Measurements from ENCODE around the gene ASGR2. TPM values are rescaled to one million over a fixed set of nuclear protein-coding genes. Genes with fewer than 3 reads are reported as not detected.
"Not testable (repeated sequence)": the region's sequence is repeated elsewhere in the genome, so short reads cannot be mapped to it uniquely, and the experiment has no call there.

Gene ASGR2
- total RNA-seq, 1 experiment from 2014 or later, result not detected

DNA sequence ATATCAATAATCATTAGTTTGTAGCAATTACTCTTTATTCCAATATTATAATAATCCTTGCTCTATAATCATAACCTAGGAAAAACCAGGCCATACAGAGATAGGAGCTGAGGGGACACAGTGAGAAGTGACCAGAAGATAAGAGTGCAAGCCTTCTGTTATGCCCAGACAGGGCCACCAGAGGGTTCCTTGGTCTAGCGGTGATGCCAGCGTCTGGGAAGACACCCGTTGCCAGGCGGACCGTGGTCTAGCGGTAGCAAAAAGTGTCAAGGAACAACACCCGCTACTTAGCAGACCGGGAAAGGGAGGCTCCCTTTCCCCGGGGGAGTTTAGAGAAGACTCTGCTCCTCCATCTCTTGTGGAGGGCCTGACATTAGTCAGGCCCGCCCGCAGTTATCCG, 11.8 kb upstream of the ASGR2 start:
- not testable (repeated sequence) for DNase-seq (ENCODE audit: low read depth)

DNA sequence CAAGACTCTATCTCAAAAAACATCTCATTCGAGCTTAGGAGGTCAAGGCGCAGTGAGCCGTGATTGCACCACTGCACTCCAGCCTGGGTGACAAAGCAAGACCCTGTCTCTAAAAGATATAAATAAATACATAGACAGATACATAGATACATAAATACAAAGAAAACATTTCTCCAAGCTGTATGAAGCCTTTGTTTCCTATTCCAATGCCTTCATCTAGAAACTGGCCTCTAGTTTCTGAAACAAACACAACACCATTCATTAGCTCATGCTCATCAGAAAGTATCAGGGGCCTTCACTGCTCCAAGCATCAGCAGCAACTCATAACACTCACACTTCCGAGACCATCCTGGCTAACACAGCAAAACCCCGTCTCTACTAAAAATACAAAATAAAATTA, 10.3 kb upstream of the ASGR2 start:
- DNase-seq (ENCODE audit: low read depth), result no peak

DNA sequence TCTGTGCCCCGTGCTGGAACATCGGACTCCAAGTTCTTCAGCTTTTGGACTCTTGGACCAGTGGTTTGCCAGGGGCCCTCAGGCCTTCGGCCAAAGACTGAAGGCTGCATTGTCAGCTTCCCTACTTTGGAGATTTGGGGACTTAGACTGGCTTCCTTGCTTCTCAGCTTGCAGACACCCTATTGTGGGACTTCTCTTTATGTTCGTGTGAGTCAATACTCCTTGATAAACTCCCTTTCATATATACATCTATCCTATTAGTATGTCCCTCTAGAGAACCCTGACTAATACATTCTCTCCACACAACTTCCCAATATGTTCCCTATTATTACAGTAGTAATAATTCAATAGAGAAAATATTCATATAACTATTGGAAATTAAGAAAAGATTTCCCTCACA, 9.2 kb upstream of the ASGR2 start:
- no peak for DNase-seq (ENCODE audit: low read depth)

DNA sequence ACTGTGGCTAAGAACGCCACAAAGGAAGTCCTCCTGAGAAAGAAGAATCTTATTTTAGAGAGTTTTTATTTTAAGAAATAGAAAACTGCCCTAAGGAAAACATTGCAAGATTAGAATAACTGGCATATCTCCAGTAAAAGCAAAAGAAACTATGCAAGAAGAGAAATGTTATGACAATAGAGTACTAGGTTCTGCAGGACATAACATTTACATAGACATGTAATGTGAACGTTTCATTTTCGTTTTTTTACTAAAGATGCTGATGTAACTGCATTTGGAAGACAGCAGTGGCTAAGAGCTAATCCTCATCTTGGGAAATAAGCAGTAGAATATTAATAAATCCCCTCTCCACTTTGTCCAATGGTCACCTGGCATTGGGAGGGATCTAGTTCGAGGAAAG, 7.8 kb upstream of the ASGR2 start:
- no peak for DNase-seq (ENCODE audit: low read depth)

DNA sequence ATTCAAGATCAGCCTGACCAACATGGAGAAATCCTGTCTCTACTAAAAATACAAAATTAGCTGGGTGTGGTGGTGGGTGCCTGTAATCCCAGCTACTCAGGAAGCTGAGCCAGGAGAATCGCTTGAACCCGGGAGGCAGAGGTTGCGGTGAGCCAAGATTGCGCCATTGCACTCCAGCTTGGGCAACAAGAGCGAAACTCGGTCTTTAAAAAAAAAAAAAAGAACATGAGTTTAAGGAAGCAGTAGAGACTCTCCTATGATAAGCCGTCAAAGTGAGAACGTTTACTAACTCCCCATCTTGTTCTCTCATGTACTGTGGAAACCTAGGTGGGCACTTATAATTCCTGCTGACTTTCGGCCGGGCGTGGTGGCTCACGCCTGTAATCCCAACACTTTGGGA, 6.0 kb upstream of the ASGR2 start:
- not testable (repeated sequence) for DNase-seq (ENCODE audit: low read depth)

DNA sequence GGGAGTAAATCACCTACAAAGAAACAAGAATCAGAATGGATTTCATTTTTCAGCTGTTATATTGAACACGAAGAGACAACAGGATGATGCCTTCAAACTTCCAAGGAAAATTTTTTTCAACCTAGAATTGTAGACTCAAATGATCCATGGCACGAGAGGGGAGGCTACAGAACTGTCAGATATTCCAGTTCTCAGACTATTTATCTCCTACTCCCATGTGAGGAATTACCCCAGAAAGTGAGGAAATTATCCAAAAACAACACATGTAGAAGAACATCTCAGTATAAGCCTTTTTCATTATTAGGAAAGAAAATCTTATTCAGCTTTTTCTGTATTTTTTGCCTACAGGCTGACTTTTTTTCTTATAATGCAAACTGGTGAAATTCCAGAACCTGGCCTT, 5.5 kb upstream of the ASGR2 start:
- no peak for DNase-seq (ENCODE audit: low read depth)

DNA sequence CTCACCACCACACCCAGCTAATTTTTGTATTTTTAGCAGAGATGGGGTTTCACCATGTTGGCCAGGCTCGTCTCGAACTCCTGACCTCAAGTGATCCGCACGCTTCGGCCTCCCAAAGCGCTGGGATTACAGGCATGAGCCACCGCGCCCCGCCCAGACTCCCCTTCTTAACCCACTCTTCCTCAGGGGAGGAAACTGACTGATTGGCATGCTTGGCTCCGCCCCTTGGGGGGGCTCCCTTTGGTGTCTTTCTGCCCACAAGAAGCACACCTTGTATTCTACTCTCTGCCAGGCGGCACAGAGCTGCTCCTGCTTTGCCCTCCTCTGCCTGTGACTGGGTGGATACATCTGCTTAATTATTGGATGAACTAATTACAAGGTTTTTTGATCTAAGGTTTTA, 4.7 kb upstream of the ASGR2 start:
- no peak for DNase-seq (ENCODE audit: low read depth)

DNA sequence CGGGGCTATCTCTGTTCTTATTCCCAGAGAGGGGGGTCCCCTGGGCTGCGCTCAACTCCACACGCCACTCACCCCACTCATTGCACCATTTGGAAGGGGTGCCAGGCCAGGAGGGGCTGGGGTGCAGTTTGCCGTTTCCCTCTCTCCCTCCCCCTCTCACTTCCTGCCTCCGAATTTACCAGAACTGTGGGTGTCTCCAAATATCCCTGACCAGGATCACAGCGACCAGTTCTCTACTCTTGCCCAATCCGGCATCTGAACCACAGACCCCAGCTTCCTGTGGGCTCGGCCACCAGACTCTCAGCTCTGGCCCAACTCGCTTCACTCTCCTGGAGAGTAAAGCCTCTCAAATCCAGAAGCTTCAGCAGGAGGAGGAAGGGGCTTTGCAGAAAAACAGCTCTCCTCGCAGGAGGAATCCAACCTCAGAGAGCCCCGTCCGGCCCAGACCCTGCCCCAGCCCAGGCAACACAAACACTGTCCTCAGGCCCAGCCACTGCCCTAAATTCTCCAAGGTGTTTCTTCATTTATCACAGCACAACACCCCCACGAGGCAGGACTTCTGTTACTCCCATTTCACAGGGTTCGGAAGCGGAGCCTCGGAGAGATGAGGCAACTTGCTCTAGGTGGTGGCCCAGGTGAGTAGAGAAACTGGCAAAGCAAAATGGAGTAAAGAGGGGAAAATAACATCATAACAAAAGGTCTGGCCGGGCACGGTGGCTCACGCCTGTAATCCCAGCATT, 423 bp upstream of the ASGR2 start:
- DNase-seq (ENCODE audit: low read depth), result no peak

DNA sequence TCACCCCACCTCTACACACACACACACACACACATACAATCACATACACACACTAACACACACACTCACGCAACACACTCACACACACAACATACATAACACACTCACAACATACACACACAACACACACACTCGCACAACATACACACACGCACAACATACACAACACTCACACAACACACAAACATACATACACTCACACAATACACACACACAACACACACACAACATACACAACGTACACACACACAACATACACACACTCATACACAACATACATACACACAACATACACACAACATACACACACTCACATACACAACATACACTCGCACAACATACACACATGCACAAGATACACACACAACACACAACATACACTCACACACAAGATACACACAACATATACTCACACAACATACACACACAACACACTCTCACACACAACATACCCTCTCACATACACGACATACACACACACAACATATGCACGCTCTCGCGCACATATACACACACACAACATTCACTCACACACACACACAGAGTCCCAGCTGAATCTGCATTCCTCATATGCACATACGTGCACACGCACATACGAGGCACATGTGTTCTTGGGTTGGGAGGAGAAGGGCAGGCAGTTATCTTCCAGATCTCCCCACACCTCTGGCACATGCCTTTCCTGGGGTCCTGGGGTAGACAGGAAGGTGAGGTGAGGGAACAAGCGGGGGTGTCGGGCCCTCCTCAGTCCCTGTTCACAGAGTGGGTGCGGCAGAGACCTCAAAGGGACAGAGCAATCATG, 1.1 kb downstream of the ASGR2 start:
- DNase-seq (ENCODE audit: low read depth), result no peak

DNA sequence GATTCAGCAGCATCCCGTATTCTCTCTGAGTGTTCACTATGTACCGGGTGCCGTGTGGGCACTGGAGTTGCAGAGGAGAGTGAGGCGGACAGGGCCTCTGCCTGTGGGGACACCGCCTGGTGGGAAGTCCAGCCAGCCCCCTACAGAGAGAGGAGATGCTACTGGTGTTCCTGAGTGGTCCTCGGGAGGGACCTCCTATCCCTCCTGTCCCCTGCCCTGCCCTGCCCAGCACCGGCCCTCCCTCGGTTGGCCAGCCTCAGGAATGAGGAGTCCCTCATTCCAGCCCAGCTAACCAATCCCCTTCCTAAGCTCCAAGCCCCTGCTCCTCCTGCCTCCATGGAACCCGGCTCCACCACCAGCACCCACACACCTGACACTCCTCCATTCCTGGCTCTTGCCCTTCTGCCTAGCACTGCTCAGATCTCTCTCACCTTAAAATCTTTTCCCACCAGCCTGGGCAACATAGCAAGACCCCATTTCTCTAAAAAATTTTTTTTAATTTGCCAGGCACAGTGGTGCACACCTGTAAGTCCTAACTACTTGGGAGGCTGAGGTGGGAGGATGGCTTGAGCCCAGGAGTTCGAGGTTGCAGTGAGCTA, 2.0 kb downstream of the ASGR2 start:
- no peak for DNase-seq (ENCODE audit: low read depth)

DNA sequence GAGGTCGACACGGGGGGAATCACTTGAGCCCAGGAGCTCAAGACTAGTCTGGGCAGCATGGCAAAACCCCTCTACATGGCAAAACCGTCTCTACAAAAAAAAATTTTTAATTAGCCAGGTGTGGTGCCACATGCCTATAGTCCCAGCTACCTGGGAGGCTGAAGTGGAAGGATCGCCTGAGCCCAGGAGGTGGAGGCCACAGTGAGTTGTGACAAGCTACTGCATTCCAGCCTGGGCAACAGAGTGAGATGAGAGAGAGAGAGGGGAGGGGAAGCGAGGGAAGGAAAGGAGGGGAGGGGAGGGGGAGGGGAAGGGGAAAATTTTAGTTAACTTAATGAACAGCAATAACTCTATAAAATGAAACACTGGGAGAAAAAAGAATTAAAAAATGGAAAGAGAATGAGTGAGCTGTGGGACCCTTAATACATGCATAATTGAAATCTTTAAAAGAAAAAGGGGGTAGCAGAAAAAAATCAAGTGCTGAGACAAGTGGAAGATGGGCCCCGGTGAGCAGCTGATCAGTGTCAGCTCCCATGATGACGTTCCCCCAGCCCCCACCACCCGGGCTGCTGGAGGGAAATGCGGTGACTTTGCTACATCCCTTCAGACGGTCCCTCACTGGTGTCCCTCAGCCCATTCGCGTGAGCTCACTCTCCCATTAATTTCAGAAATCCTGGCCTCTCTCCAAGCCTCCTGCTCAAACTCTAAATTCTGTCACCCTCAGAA, 2.7 kb downstream of the ASGR2 start:
- no peak for DNase-seq (ENCODE audit: low read depth)

DNA sequence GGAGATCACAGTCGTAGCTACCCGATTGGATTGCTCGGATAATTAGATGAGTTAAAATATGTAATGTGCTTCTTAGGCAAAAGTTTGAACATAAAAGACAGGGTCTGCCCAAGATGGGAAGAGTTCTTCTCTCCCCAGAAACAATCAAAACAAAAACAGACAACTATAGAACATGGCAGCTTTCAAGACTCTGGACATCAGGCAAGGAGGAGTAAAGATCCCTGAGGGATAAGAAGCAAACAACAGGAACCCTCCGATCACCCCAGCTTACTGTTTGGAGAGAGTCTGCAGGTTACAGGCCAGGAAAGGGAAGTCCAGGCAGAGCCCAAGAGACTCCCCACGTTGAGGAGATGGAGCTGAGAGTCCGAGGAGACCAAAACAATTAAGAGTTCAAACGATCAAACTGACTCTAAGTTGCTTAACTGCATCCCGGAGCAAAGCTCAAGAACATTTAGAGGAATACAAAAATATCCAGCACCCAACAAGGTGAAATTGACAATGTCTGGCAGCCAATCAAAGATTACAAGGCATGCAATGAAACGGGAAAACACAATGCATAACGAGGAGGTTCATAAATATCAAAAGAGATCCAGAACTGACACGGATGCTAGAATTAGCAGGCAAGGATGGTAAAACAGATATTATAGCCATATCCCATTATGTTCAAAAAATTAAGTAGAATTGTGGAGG, 3.9 kb downstream of the ASGR2 start:
- no peak for DNase-seq (ENCODE audit: low read depth)

DNA sequence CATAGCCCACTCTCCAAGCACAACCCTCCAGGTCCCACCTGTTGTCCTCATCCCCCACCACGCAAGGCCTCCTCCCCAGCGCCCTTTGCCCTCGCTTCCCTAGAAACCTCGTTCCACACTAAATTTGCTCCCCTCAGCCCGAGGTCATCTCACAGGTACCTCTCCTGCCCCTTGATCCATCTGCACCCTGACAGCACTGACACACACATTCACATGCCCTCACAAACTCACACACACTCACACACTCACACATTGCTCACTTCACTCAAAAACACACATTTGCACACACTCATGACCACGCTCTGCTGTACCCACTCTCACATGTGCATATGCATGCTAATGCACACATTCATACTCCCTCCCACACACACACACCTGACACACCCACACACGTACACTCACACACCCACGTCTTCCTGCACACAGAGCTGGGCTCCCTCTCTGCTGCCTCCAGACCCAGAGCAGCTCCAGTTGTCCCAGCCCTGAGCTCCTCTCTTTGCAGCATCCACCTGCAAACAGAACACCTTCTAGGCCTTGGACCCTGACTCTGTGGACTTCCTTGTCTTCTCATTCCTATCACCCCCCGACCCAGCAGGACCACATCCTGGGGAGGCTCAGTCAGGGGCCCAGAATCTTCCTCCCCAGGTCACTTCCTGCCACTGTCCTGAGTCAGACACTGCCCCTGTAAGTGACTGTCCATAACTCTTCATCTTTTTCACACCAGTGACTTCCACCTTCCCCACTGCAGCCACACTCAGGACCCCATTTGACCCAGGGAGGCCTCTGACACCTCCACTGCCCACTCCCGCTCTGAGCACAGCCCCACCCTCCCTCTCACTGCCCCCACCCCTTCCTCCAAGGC, 4.9 kb downstream of the ASGR2 start:
- no peak for DNase-seq (ENCODE audit: low read depth)

DNA sequence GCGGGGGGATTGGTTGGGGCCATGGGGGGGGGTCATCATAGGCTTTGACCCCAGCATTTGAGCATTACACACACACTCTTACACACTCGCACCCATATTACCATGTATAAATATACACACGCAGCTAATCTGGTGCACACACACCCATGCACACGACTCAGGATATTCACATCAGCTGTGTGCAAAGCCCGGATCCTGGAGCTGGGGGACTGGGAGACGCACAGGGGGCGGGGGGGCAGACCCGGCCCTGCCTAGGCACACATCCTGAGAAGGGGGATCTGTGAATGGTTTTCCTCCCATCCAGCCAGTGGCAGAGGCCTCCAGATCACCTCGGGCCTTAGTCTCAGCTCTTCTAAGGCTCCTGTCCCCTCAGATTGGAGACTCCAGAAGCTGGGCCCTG, 5.6 kb downstream of the ASGR2 start:
- DNase-seq (ENCODE audit: low read depth), result no peak

DNA sequence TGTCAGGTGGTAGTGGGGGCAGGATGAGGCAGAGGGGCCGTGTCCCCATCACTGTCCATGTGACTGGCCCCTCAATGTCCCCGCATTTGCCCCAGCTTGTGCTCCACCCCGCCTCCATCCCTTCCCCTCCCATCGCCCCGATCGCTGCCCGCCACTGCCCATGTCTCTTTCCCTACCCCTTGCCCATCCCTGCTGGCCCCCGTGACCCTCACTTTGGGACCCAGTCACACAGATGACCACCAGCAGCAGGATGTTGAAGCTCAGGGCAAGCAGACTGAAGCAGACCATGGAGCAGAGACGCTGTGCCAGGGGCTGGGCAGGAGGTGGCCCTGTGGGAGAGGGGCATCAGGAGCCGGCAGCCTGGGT, 6.1 kb downstream of the ASGR2 start:
- no peak for DNase-seq (ENCODE audit: low read depth)

DNA sequence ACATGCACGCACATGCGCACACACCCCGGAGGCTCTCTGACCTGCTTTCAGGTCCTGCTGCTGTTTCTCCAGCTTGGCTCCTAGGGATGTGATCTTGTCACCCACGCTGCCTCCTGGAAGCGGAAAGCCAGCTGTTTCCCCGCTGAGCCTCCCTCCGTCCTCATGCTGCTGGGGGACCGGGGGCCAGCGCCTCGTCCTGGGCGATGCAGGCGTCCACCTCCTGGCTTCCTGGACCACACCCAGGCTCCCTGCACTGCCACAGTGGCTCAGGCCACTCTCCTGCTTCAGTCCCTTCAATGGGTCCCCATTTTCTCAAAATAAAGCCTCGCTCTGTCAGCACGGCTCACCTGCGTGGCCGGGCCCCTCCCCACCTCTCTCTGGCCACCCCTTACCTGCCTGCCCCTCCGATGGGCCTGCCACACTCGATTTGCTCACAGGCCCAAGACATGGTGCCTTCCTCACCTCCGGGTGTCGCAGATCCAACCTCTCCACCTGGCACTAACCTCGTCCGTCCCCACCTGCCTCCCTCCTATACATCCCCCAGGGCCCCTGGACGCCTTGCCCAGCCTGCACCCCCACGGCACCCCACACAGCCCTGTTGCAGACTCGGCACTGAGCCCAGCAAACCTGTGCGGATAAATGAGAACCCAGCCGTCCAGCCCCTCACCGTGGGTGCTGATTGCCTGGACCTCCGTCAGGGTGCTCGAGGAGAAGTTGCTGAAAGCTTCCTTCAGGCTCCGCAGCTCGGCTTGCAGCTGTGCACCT, 6.6 kb downstream of the ASGR2 start:
- DNase-seq (ENCODE audit: low read depth), result no peak

DNA sequence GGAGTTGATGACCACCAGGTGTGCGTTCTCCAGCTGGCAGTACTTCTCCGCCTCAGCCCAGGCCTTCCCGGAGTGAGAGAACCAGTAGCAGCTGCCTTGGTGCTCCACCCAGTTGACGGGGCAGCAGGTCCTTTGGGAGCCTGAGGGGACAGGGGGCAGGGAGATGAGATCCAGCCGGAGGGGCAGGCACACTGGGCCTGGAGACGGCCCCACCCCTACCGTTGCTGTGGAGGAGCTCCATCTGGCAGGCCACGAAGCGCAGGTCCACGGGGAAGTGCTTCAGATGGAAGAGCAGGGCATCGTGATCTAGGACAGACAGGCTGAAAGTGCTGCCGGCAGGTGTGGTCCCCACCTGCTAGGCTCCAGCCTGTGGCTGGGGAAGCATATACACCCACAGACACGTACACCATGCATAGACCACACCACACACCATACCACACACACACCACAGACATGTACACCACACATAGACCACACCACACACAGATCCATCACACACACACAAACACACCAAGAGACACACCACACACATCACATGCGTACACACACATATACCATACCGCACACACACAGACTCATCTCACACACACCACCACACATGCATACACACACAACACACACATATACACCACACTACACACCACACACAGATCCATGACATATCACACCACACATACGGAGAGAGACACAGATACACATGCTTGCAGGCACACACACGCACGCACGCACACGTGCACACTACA, 7.4 kb downstream of the ASGR2 start:
- DNase-seq (ENCODE audit: low read depth), result no peak

DNA sequence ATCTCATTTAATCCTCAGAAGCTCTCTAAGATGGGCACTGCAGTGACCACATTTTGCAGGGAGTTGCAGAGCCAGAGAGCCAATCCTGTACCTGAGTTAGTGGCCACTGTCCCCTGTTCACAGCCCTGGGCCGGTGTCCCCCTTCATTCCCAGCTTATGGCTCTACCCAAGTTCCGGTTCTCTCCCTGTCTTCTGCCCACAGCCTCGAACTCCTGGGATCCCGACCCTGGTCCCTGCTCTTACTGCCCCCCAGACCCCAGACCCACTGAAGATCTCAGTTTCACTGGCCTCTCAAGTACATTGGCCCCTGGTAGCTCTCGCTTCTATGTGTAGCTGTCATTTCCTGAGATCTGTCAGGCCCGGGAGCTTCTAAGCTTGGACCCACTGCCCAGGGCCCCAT, 12.2 kb downstream of the ASGR2 start:
- DNase-seq (ENCODE audit: low read depth), result no peak

DNA sequence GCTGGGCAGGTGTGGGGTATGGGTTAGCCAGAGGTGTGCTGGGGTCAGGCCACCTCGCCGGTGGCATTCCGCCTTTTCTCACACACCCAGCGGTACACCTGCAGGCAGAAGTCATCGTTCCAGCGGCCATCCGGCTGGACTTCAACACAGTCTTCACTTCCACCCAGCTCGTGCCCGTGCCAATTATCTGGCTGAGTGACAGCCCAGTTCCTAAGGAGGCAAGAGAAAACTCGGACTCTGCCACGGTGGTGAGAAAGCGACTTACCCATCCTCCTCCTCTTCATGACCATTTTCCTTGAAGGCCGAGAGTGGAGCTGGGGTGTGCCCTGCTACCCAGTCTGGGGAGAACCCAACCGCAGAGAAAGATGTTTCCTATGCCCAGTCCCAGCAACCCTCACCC, 13.1 kb downstream of the ASGR2 start:
- no peak for DNase-seq (ENCODE audit: low read depth)

Data from RPMI7951 (cell line).